Amniotic epithelial cell (primary cell): Measurements from ENCODE around the gene COL9A1.

Source experiments
- DNase-seq: peaks from one replicate; pipeline ENCODE4 v3.0.0-alpha.2; 2010; ENCODE audit warnings: low read depth

Gene COL9A1

GRCh38 chr6:70225055-70225454 is 77.8 kb downstream of the COL9A1 start:
- DNase-seq, result no peak

GRCh38 chr6:70222439-70222749 is 80.5 kb downstream of the COL9A1 start:
- no peak for DNase-seq

GRCh38 chr6:70221715-70222438 is 81.0 kb downstream of the COL9A1 start:
- no peak for DNase-seq

- DNase-seq, result peak; percentile 8
Measured at GRCh38 chr6:70221025-70221714, 81.7 kb downstream of the COL9A1 start.

- DNase-seq, result no peak
Measured at GRCh38 chr6:70219943-70220613, 82.8 kb downstream of the COL9A1 start.

- no peak for DNase-seq
Measured at GRCh38 chr6:70216767-70217166, 86.1 kb downstream of the COL9A1 start.

GRCh38 chr6:70215460-70216108 is 87.3 kb downstream of the COL9A1 start:
- DNase-seq, result no peak

- peak; percentile 4 for DNase-seq
Measured at GRCh38 chr6:70210462-70210861, 92.4 kb downstream of the COL9A1 start.

- DNase-seq, result no peak
Measured at GRCh38 chr6:70208235-70208790, 94.6 kb downstream of the COL9A1 start.

- no peak for DNase-seq
Measured at GRCh38 chr6:70198785-70199184, 104.1 kb downstream of the COL9A1 start.

- no peak for DNase-seq
Measured at GRCh38 chr6:70196531-70196930, 106.4 kb downstream of the COL9A1 start.

- DNase-seq, result no peak
Measured at GRCh38 chr6:70194421-70194820, 108.5 kb downstream of the COL9A1 start.

GRCh38 chr6:70188202-70188601 is 114.7 kb downstream of the COL9A1 start:
- no peak for DNase-seq

- DNase-seq, result no peak
Measured at GRCh38 chr6:70186461-70186860, 116.4 kb downstream of the COL9A1 start.

- DNase-seq, result no peak
Measured at GRCh38 chr6:70184723-70185122, 118.2 kb downstream of the COL9A1 start.

GRCh38 chr6:70183538-70183937 is 119.3 kb downstream of the COL9A1 start:
- no peak for DNase-seq

- DNase-seq, result no peak
Measured at GRCh38 chr6:70180901-70181599, 121.8 kb downstream of the COL9A1 start.

- DNase-seq, result no peak
Measured at GRCh38 chr6:70180183-70180900, 122.5 kb downstream of the COL9A1 start.

GRCh38 chr6:70176842-70177550 is 125.9 kb downstream of the COL9A1 start:
- DNase-seq, result no peak

- DNase-seq, result no peak
Measured at GRCh38 chr6:70175770-70176169, 127.1 kb downstream of the COL9A1 start.

- DNase-seq, result no peak
Measured at GRCh38 chr6:70172252-70172651, 130.6 kb downstream of the COL9A1 start.
